Esophagus muscularis mucosa (tissue), 4 donors: Measurements from ENCODE around the gene TRIP10. TPM values are rescaled to one million over a fixed set of nuclear protein-coding genes. Genes with fewer than 3 reads are reported as not detected.

Experiments
- DNase-seq: peaks from one replicate; pipeline ENCODE4 v3.0.0-alpha.2; 2017; ENCODE audit errors: extremely low spot score
- H3K27ac ChIP-seq, 4 donors: fragments of 200-600 bp; sonication (generic); replicated peaks in 1 of 4; 1 replicate in 3 of 4; 2 replicates in 1 of 4; pipeline ENCODE4 v1.5.1; 2016 to 2019; ENCODE audit warnings: mild to moderate bottlenecking in 1 of 4
- H3K27me3 ChIP-seq, 4 donors: fragments of 200-600 bp; sonication (generic); one replicate each; pipeline versions ENCODE4 v1.5.1 to v1.6.0; 2016 to 2019
- H3K36me3 ChIP-seq, 4 donors: fragments of 200-600 bp; sonication (generic); one replicate each; pipeline ENCODE4 v1.5.1; 2016 to 2019
- H3K4me1 ChIP-seq, 4 donors: fragments of 200-600 bp; sonication (generic); one replicate each; pipeline ENCODE4 v1.5.1; 2016 to 2019
- H3K4me3 ChIP-seq, 4 donors: fragments of 200-600 bp; sonication (generic); 1 replicate in 2 of 4; 2 replicates in 2 of 4; pipeline ENCODE4 v1.5.1; 2016 to 2019; ENCODE audit warnings: mild to moderate bottlenecking in 4 of 4, moderate library complexity in 1 of 4
- H3K9me3 ChIP-seq, 4 donors: fragments of 200-600 bp; sonication (generic); 1 replicate in 3 of 4; 2 replicates in 1 of 4; pipeline ENCODE4 v1.5.1; 2016 to 2019
- CTCF ChIP-seq, 3 experiments: fragments of 200-600 bp in 2 of 3; fragments of 450-650 bp in 1 of 3; sonication (generic) in 2 of 3; IDR thresholded peaks; one replicate each; pipeline ENCODE4 v1.5.1; 2017 to 2019; ENCODE audit warnings: antibody characterized with exemption in 3 of 3, mild to moderate bottlenecking in 2 of 3, moderate library complexity in 1 of 3
- EP300 ChIP-seq: sonication (generic); formaldehyde crosslinking; IDR thresholded peaks from one replicate; pipeline ENCODE4 v1.6.1; 2017; ENCODE audit warnings: antibody characterized with exemption
- POLR2A ChIP-seq: fragments of 450-650 bp; IDR thresholded peaks from one replicate; pipeline ENCODE4 v1.6.1; 2017; ENCODE audit warnings: antibody characterized with exemption, moderate library complexity, mild to moderate bottlenecking, low read depth
- POLR2AphosphoS5 ChIP-seq, 2 donors: sonication (generic); formaldehyde crosslinking; IDR thresholded peaks; one replicate each; pipeline ENCODE4 v1.6.1; 2017; ENCODE audit warnings: antibody characterized with exemption in 2 of 2
- WGBS: methylation state at CpG from one replicate; pipeline ENCODE4 v1.1.5; 2018; 5-methylcytosine and 5-hydroxymethylcytosine counted together
- intact Hi-C: fragments of 100-400 bp; cut with DNase I; formaldehyde crosslinking; loops from one replicate; pipeline ENCODE4 v1.15.1; 2023
- total RNA-seq, 4 donors: library from RNA; depleted of rRNA; stranded (reverse); fragments of >200 nt; gene quantifications; one replicate each; pipeline versions ENCODE4 v1.1.0 to v1.2.1, GENCODE V29; 2016

TRIP10 gene
- 100 to 1,000 TPM in 3 of 4 donors, 10 to 100 TPM in 1; 85.8 to 148 (median 118) TPM for total RNA-seq

DNA sequence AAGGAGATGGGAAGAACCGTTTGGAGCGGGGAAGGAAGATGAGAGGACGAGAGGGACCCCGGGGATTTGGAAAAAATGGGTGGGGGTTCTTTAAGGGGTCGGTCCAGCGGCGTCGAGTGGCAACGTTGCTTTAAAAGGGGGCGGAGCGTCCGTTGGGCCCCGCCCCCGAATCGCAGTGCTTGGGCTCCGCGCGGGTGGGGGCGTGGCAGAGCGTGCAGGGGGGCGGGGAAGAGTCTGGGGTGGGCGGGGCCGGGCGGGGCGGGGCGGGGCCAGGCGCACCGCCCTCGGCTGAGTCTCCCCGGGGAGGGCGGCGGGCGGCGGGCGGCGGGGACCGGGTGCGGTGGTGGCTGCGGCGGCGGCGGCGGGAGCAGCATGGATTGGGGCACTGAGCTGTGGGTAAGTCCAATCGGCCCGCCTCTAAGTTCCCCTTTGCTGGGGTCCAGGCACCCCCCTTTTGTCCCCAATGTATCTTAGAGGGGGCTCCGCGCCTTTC, at the start of gene TRIP10:
Gene TRIP10 (plus strand): TSS at position 291 of the 493 bp plus-strand sequence. CDS start 82 bp downstream, at position 373.
- no peaks in the 10 kb centered on the region for H3K27me3 ChIP-seq
- WGBS: 0% methylated on average over 19 of the region's 47 CpGs
- peaks cover 7 to 28% (median 15%) of the 10 kb centered on the region in 4 donors for H3K36me3 ChIP-seq
- peak; percentile 97 for DNase-seq
- H3K4me1 ChIP-seq: peaks cover 50 to 78% (median 70%) of the 10 kb centered on the region in 4 donors
- no peaks in the 10 kb centered on the region for H3K9me3 ChIP-seq
- intact Hi-C loops: loop anchor here (5.0 to 10.0 kb wide), 3 partner anchors 105 to 222 kb away; no protein-coding TSS in a partner anchor
- peak within 1 kb of the TSS; percentile 84 to 96 (median 90) for H3K4me3 ChIP-seq
- peak within 1 kb of the TSS; percentile 92 to 96 (median 95) for H3K27ac ChIP-seq
- TF ChIP-seq CTCF (IDR thresholded peaks at IDR 0.05) (no peak), POLR2AphosphoS5 (IDR thresholded peaks at IDR 0.05) (peak; percentile 42 to 86), EP300 (no peak), POLR2A (peak; percentile 85)

DNA sequence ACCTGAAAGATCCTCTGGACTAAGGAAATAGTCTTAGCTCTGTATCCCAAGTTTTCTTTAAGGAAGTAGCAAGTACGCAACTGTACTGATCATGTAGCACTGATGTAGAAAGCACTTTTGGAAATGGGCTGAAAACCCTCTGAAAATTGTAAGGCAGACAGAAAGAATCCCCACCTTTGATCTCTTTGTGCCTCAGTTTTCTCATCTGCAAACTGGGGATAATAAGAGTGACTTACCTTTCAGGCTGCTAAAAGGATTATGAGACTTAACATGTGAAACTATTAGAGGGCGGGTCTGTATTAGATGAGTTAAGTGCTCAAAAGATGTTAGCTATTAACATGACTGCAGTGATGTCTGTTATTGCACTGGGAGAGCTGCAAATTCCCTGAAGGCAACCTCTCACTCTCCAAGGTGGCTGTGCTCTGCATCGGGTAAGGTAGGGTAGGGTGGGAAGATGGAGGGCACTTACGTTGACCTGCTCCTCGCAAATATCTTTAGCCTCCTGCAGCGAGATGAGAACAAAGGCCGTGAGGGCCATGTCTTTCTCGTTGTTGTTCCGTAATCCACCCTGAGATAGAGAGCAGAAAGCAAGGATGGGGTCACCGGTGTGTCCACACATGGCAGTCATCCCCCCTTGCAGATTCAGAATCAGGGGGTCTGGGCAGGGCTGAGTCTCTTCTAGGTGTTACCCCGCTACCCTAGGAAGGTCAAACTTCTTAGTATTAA, 49.2 kb upstream of the TRIP10 start:
- H3K4me3 ChIP-seq: no peak overlapping the region
- H3K4me1 ChIP-seq: no peaks in the 10 kb centered on the region
- DNase-seq: no peak
- H3K27me3 ChIP-seq: peaks cover 0 to 31% (median 0%) of the 10 kb centered on the region in 4 donors
- H3K9me3 ChIP-seq: no peaks in the 10 kb centered on the region
- 81% methylated on average over 11 of the region's 11 CpGs for WGBS
- no peak for TF ChIP-seq EP300
- no peak for TF ChIP-seq POLR2AphosphoS5 (IDR thresholded peaks at IDR 0.05)
- no peak for TF ChIP-seq POLR2A
- TF ChIP-seq CTCF (IDR thresholded peaks at IDR 0.05): no peak
- intact Hi-C loops: no loop called here
- no peak overlapping the region for H3K27ac ChIP-seq
- peaks cover 0 to 20% (median 8%) of the 10 kb centered on the region in 4 donors for H3K36me3 ChIP-seq

DNA sequence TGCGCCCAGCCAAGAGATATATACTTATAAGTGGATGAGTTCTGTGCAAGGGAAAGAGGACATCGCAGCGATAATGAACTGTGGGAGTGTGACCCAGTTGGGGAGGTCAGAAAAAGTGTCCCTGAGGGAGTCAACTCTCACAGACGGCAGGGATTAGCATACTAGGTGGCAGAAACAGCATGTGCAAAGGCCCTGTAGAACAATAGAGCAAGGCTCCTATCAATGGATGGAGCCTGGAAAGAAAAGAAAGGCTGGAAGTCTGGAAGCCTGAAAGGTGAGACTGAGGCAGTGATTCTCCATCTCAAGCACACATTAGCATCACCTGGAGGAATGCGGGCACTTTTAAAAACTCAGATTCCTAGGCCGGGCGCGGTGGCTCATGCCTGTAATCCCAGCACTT, 48.1 kb upstream of the TRIP10 start:
- no peaks in the 10 kb centered on the region for H3K9me3 ChIP-seq
- H3K4me3 ChIP-seq: no peak overlapping the region
- peaks cover 0 to 13% (median 5%) of the 10 kb centered on the region in 4 donors for H3K36me3 ChIP-seq
- no peak for DNase-seq
- H3K4me1 ChIP-seq: no peaks in the 10 kb centered on the region
- no peak overlapping the region for H3K27ac ChIP-seq
- TF ChIP-seq POLR2A (no peak), EP300 (no peak), CTCF (IDR thresholded peaks at IDR 0.05) (no peak), POLR2AphosphoS5 (IDR thresholded peaks at IDR 0.05) (no peak)
- intact Hi-C loops: no loop called here
- peaks cover 0 to 31% (median 0%) of the 10 kb centered on the region in 4 donors for H3K27me3 ChIP-seq
- WGBS: 90% methylated on average over 8 of the region's 8 CpGs

DNA sequence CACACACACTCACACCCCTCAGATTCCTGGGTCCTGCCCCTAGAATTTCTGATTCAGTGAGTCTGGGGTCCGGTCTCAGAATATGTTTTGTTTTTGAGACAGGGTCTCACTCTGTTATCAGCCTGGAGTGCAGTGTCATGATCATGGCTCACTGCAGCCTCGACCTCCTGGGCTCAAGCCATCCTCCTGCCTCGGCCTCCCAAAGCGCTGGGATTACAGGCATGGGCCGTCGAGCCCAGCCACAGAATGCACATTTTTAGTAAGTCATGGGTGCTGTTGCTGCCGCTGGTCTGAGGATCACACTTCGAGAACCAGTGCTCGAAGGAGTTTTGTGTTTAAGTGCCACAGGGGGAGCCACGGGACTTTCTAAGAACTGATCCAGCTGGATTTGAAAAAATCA, 47.5 kb upstream of the TRIP10 start:
- Histone ChIP-seq H3K27ac (no peak overlapping the region), H3K27me3 (peaks cover 0 to 31% (median 0%) of the 10 kb centered on the region in 4 donors), H3K4me1 (no peaks in the 10 kb centered on the region), H3K36me3 (peaks cover 0 to 16% (median 4%) of the 10 kb centered on the region in 4 donors), H3K9me3 (no peaks in the 10 kb centered on the region), H3K4me3 (no peak overlapping the region)
- DNase-seq: no peak
- TF ChIP-seq EP300: no peak
- TF ChIP-seq CTCF (IDR thresholded peaks at IDR 0.05): no peak
- no peak for TF ChIP-seq POLR2AphosphoS5 (IDR thresholded peaks at IDR 0.05)
- no peak for TF ChIP-seq POLR2A
- intact Hi-C loops: no loop called here
- WGBS: 82% methylated on average over 10 of the region's 10 CpGs
